ENCODE data around the gene SRL.
"Not testable (repeated sequence)": the region's sequence is repeated elsewhere in the genome, so short reads cannot be mapped to it uniquely, and the experiment has no call there.

The SRL gene

GRCh38 chr16:4260360-4260759 lies 18.5 kb upstream of the SRL start:
- DNase-seq (ENCODE audit: low spot score) = no peak

DNA sequence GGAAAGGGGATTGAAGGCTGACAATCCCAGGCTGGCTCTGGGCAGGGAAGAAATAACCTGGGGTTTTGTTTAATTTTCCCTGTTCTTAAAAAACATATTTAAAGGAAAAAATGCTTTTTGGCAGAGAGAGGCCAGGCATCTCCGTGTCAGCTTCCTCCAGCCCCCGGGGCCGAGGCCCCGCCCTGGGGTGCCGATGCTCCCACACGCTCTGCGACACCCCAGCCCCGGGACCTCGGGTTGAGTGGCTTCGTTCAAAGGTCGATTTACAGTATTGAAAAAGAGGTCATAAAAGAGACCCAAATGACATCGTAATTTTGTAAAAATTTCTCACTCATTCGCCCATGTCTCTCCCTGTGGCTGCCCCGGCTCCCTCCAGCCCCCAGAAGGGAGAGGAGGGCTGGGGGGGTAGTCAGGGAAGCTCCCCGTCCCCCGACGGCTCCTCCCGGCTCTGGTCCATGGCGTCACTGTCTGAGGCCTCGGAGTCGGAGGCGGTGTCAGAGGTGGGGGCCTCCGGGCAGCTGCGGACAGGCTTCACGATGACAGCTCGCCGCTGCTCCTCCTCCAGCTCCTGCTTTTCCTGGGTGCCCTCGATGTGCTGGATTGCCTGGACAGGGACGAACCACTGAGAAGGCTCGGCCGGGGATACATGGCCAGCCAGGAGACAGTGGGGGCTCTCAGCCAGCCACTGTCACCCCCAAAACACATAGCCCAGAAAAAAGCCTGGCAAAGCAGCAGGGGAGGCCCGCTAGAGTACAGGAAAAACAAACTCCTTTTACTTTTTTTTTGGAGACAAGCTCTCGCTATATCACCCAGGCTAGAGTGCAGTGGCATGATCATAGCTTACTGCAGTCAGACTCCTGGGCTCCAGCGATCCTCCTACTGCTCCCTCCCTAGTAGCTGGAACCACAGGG lies 16.0 kb upstream of the SRL start:
- no peak for DNase-seq (ENCODE audit: low spot score)

DNA sequence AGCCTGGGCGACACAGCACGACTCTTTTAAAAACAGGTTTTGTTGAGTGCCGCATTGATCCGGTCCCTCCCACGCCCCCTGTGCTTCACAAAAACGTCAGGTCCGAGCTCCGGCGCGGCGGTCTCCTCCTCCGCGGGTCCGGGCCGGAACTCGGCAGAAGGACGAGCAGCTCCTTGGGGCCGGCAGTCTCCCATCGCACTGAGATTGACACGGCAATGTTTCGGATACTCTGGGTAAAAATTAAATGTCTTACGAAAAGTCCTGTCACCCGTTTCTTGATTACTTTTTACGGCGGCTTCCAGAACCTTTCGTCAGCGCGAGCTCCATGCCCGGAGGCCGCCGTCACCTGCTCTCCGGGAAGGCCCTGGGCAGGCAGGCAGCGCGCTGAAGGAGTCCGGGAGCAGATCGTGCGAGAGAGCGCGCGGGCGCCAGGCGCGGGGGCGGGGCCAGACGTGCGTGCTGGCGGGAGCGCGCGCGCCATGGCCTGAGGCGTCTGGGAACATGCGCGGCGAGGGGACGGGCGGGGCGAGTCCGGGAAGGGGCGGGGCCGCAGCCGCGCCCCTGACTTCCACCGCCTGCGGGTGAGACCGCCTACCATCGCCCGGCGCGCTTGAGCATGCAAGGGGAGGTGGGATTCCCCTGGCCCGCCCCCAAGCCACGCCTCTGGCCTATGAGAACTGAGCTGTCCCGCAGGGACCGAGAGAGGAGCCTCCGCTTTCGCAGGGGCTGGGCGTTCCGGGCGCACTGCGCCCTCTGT lies 11.7 kb upstream of the SRL start:
- peak; percentile 98 for DNase-seq (ENCODE audit: low spot score)

- not testable (repeated sequence) for DNase-seq (ENCODE audit: low spot score)
Observed at GRCh38 chr16:4253012-4253393, 11.1 kb upstream of the SRL start.

DNA sequence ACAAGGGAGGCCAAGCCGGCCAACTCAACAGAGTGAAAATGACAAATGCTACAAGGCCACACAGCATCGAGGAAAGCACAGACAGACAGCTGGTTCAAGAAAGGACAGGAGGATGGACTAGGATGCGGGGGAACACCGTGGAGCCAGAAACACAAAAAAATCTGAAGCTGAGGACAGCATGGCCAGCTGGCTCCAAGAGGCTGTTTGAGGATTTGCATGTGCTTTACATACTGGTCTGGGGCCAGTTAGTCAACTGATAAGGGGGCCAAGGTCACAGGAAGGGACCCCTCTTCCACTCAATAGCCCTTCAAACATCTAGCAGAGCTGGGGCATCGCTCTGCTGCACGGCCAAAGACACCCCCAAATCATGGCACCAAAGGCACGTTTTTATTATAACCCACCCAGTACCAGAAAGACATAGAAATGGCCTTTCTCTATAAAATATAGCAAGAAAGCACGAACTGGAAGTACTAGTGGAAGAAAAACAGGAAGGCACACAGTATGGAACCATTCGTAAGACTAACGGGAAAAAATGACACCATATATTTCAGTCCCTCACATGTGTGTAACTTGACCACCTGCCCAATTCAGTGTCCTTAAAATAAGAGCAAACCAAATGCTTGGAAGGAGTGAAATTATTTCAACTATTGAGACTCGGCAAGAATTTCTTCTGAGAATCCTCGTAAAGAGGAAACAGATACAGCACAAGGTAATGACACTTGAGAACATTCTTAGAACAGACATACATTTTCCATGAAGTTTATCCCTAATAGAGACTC lies 7.8 kb upstream of the SRL start:
- DNase-seq (ENCODE audit: low spot score) = no peak

- no peak for DNase-seq (ENCODE audit: low spot score)
Observed at GRCh38 chr16:4247460-4247784, 5.5 kb upstream of the SRL start.

DNA sequence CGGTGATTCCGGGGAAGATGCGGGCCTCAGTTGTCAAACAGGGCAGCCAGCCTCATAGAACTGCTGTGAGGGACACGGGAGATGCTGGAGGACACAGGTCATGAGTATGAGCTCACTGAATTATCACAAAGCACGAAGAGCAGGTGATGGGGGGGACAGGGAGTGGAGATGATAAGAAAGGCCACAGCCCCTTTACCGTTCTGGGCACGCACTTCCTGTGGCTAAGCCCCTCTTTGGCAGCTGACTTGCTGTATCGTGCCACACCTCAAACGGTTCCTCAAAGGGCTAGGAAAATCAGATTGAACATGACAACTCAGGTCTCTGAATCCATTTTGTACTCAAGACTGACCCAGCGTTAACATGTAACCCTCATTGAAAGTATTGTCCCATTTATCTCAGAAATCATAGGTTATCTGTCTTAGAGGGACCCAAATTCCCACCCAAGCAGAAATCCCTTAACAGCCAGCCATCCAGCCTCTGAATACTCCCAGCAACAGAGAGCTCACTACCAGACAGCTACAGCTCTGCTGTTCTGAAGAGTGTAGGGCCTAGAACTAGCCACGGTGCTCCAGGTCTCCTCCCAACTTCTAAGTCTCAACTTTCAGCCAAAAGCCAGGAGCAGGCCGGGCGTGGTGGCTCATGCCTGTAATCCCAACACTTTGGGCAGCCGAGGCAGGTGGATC lies 5.0 kb upstream of the SRL start:
- DNase-seq (ENCODE audit: low spot score) = no peak

DNA sequence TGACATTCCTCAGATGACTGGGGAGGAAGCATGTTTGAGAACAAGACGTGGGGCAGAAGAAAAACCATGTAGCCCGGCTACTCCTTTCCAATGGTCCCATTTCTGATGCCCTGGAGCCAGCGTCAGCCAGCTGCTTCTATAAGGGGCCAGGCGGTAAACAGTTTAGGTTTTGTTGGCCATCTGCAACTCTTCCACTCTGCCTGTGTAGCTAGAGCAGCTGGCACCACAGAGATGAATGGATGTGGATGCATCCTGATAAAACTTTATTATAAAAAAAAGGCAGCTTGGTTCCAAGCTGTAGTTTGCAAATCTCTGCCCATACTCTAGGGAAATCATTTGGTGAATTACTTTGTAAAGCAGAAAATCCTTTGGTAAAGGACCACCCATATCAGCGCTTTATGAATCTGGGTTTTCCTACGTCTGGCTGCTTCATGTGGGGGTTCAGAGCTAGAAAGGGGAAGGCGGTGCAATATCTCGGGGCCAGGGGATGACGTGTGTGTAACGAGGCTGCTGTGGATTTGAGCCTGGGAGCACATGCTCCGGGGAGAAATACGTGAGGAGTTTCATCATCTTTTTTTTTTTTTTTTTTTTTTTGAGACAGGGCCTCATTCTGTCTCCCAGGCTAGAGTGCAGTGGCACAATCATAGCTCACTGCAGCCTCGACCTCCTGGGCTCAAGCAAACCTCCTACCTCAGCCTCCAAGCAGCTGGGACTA lies 3.4 kb upstream of the SRL start:
- DNase-seq (ENCODE audit: low spot score) = no peak

GRCh38 chr16:4244254-4245076 lies 2.6 kb upstream of the SRL start:
- DNase-seq (ENCODE audit: low spot score) = no peak

GRCh38 chr16:4241258-4241927 lies 487 bp downstream of the SRL start:
- no peak for DNase-seq (ENCODE audit: low spot score)

GRCh38 chr16:4240624-4241023 lies 1.3 kb downstream of the SRL start:
- DNase-seq (ENCODE audit: low spot score) = no peak

- no peak for DNase-seq (ENCODE audit: low spot score)
Observed at GRCh38 chr16:4239682-4240175, 2.2 kb downstream of the SRL start.

DNA sequence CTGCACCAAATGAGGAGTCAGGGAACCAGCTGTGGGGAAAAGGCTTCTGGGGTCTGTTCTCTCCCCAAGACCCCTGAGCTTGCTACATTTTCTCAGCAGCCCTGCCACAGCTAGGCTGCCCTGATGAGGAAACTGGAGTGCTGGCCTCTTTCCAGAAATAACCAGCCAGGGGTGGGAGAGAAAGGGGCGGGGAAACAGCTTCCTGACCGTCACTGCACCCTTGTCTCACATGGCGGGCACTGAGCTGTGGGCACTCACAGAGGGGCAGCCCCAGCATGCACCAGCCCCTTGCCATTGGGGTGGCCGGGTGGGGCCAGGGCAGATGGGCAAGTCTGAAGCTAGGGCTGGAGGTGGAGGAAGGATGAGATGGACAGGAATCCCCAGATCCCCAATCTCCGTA lies 2.9 kb downstream of the SRL start:
- no peak for DNase-seq (ENCODE audit: low spot score)

- no peak for DNase-seq (ENCODE audit: low spot score)
Observed at GRCh38 chr16:4233431-4233830, 8.4 kb downstream of the SRL start.

DNA sequence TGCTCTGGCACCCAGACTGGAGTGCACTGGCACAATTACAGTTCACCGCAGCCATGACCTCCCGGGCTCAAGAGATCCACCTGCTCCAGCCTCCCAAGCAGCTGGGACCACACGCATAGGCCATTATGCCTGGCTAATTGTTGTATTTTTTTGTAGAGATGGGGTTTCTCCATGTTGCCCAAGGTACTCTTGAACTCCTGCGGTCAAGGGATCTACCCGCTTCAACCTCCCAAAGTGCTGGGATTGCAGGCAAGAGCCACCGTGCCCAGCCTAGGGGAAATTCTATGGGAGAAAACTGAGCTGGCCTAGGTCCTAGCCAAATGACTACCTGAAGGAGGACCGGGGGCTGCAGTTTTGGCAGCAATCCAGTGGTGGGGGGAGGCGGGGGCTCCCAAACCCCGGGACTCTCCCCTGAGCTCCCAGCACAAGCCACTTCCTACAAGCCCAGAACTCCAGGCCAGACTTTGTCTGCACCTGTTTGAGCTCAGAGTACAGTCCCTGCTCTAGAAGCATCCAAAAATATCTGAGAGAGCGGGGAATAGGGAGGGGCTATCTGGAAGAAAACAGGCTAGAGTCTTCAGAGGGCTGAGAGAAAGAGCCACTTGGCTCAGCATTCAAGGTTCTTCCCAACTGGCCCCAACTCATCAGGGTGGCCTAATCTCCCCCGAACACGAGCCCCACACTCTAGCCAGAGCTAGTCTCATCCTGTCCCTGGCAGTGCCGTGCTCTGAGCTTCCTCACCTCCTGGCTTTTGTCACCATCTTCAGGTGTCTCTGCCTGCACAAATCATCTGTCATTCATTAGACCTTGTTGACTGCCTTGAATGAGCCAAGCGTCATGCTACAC lies 9.1 kb downstream of the SRL start:
- DNase-seq (ENCODE audit: low spot score) = no peak

- DNase-seq (ENCODE audit: low spot score) = no peak
Observed at GRCh38 chr16:4231886-4232285, 10.0 kb downstream of the SRL start.

DNA sequence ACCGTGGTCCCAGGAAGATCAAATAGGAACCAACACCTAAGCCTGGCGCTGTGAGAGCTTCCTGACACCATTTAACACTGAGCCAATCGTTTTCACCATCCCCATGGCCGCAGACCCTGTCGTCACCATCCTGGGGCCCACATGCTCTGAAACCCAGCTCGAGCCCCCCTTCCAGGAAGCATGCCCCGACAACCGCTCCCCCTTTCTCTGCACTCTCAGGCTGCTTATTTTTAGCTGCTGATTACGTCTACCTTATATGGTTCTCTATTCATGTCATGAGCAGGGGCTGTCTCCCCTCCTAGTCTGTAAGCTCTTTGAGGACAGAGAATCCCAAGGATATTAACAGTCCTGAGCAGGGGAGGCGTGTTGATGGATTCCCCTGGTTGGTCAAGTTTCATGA lies 10.5 kb downstream of the SRL start:
- no peak for DNase-seq (ENCODE audit: low spot score)

DNA sequence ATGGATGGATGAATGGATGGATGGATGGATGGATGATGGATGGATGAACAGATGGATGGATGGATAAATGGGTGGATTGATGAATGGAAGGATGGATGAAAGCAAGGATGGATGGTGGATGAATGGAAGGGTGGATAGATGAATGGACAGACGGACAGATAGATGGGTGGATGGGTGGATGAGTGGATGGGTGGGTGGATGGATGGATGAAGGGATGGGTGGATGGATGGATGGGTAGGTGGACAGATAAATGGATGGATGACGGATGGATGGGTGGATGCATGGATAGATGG lies 14.9 kb downstream of the SRL start:
- DNase-seq (ENCODE audit: low spot score) = no peak

Measured in SW480 (cell line).